GM23338 (cell line): ENCODE results near the gene APP. TPM values are rescaled to one million over a fixed set of nuclear protein-coding genes. Genes with fewer than 3 reads are reported as not detected.
A peak's percentile ranks its signal among the peaks of the same experiment; 100 is the strongest.

Experiments
- ATAC-seq: fragments of 200-7000 bp; cut with Tn5 transposase; 3 replicates; pipeline ENCODE4 v1.9.1; 2020
- DNase-seq: peaks from one replicate; pipeline ENCODE4 v3.0.0-alpha.2; 2015; ENCODE audit warnings: low spot score
- H2AFZ ChIP-seq: fragments of 200-600 bp; sonication (generic); 2 replicates; pipeline ENCODE4 v1.8.0; 2016; ENCODE audit warnings: antibody characterized with exemption, mild to moderate bottlenecking, moderate library complexity
- H3F3A ChIP-seq: fragments of 200-600 bp; sonication (generic); replicated peaks from 2 replicates; pipeline ENCODE4 v1.8.0; 2017; ENCODE audit warnings: antibody characterized with exemption, mixed run types, low read depth
- H3K27ac ChIP-seq: fragments of 200-600 bp; sonication (generic); 2 replicates; pipeline ENCODE4 v1.6.1; 2016; ENCODE audit warnings: low read depth
- H3K27me3 ChIP-seq: fragments of 200-600 bp; sonication (generic); 2 replicates; pipeline ENCODE4 v1.8.0; 2016; ENCODE audit warnings: mild to moderate bottlenecking, mixed run types, moderate library complexity; ENCODE audit not compliant: insufficient read depth
- H3K36me3 ChIP-seq: fragments of 200-600 bp; sonication (generic); 2 replicates; pipeline ENCODE4 v1.8.0; 2016; ENCODE audit warnings: mild to moderate bottlenecking; ENCODE audit not compliant: insufficient read depth
- H3K4me1 ChIP-seq: fragments of 200-600 bp; sonication (generic); 2 replicates; pipeline ENCODE4 v1.8.0; 2016; ENCODE audit warnings: mild to moderate bottlenecking, moderate library complexity; ENCODE audit not compliant: insufficient read depth
- H3K4me2 ChIP-seq: fragments of 200-600 bp; sonication (generic); 2 replicates; pipeline ENCODE4 v1.7.1; 2017; ENCODE audit warnings: mixed run types
- H3K4me3 ChIP-seq: fragments of 200-600 bp; sonication (generic); 2 replicates; pipeline ENCODE4 v1.6.1; 2016; ENCODE audit warnings: mixed run types
- H3K79me2 ChIP-seq: fragments of 200-600 bp; sonication (generic); replicated peaks from 2 replicates; pipeline ENCODE4 v1.8.0; 2017; ENCODE audit warnings: mild to moderate bottlenecking; ENCODE audit not compliant: insufficient read depth
- H3K9me2 ChIP-seq: fragments of 200-600 bp; sonication (generic); 2 replicates; pipeline ENCODE4 v1.8.0; 2017; ENCODE audit not compliant: insufficient read depth
- H4K20me1 ChIP-seq: fragments of 200-600 bp; sonication (generic); replicated peaks from 2 replicates; pipeline ENCODE4 v1.8.0; 2017; ENCODE audit warnings: mild to moderate bottlenecking; ENCODE audit not compliant: insufficient read depth
- H3K27ac Mint-ChIP-seq: 2 replicates; pipeline ENCODE4 v1.8.0; 2020; ENCODE audit warnings: inconsistent platforms, mild to moderate bottlenecking, moderate library complexity, mixed read lengths
- H3K27me3 Mint-ChIP-seq: 3 replicates; pipeline ENCODE4 v1.8.0; 2022; ENCODE audit warnings: low read depth, mild to moderate bottlenecking, moderate library complexity, mixed read lengths, inconsistent platforms; ENCODE audit not compliant: insufficient read depth, poor library complexity
- H3K36me3 Mint-ChIP-seq: 3 replicates; pipeline ENCODE4 v1.8.0; 2021; ENCODE audit warnings: low read depth, mild to moderate bottlenecking, inconsistent platforms, moderate library complexity, mixed read lengths
- H3K4me1 Mint-ChIP-seq: 3 replicates; pipeline ENCODE4 v1.8.0; 2020; ENCODE audit warnings: mild to moderate bottlenecking, inconsistent platforms, mixed read lengths
- H3K4me3 Mint-ChIP-seq: 3 replicates; pipeline ENCODE4 v1.8.0; 2021; ENCODE audit warnings: moderate library complexity, mild to moderate bottlenecking, inconsistent platforms, mixed read lengths
- H3K9me3 Mint-ChIP-seq: 3 replicates; pipeline ENCODE4 v1.8.0; 2020; ENCODE audit warnings: moderate library complexity, mild to moderate bottlenecking, inconsistent platforms, mixed read lengths
- EZH2phosphoT487 ChIP-seq: fragments of 200-600 bp; sonication (generic); IDR thresholded peaks from one replicate; pipeline ENCODE4 v1.8.1; 2018; ENCODE audit warnings: antibody characterized with exemption; ENCODE audit not compliant: unreplicated experiment
- STAT1 ChIP-seq: IDR thresholded peaks from one replicate; pipeline ENCODE4 v1.6.1; 2016; ENCODE audit warnings: antibody characterized with exemption; ENCODE audit not compliant: unreplicated experiment
- polyA plus RNA-seq: library from polyadenylated mRNA; unstranded; fragments of >200 nt; fragmentation: Nextera tagmentation; extraction: Ambion mirVana; gene quantifications from 2 replicates; pipeline ENCODE4 v1.2.1, GENCODE V29; 2016
- total RNA-seq: library from RNA; depleted of rRNA; stranded (reverse); fragments of >200 nt; shearing (Covaris generic); gene quantifications from 2 replicates; pipeline ENCODE4 v1.2.3, GENCODE V29; 2014
- TF ChIP-seq, protein P1 (sequence below), 2 experiments: fragments of 200-600 bp in 1 of 2; sonication (generic) in 1 of 2; conservative IDR thresholded peaks; 2 replicates each; pipeline versions ENCODE4 v1.5.1 to v1.6.1; 2016 to 2017; ENCODE audit warnings: antibody characterized with exemption in 2 of 2, low read depth in 2 of 2, mild to moderate bottlenecking in 2 of 2, moderate library complexity in 1 of 2
- TF ChIP-seq, protein P2 (sequence below): fragments of 250-450 bp; sonication (Bioruptor Pico); IDR thresholded peaks from 2 replicates; pipeline ENCODE4 v1.5.0; 2020; ENCODE audit warnings: mild to moderate bottlenecking, moderate library complexity

Gene APP
- total and polyA plus RNA-seq, 2 experiments from 2014 or later = 69.4 to 444 TPM

DNA sequence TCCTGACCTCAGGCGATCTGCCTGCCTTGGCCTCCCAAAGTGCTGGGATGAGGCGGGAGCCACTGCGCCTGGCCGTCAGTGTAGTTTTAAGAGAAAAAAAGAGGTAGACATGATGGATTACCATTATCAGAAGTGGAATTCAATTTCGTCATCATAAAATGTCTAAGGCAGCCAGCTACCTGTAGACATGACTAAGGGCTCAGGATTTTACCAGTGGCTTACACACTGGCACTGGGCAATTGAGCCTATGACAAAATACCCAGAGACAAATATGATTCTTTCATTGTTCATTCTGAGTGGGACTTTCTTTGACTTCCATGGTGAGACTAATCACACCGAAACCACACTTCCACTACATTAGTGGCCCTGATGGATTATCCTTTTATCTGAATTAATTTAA, 254.3 kb downstream of the APP start (continued):
- TF ChIP-seq, protein P1, sequence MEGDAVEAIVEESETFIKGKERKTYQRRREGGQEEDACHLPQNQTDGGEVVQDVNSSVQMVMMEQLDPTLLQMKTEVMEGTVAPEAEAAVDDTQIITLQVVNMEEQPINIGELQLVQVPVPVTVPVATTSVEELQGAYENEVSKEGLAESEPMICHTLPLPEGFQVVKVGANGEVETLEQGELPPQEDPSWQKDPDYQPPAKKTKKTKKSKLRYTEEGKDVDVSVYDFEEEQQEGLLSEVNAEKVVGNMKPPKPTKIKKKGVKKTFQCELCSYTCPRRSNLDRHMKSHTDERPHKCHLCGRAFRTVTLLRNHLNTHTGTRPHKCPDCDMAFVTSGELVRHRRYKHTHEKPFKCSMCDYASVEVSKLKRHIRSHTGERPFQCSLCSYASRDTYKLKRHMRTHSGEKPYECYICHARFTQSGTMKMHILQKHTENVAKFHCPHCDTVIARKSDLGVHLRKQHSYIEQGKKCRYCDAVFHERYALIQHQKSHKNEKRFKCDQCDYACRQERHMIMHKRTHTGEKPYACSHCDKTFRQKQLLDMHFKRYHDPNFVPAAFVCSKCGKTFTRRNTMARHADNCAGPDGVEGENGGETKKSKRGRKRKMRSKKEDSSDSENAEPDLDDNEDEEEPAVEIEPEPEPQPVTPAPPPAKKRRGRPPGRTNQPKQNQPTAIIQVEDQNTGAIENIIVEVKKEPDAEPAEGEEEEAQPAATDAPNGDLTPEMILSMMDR (conservative IDR thresholded peaks at IDR 0.05; ENCODE audit: low read depth in 2 of 2) = no peak
- no peak for TF ChIP-seq STAT1

DNA sequence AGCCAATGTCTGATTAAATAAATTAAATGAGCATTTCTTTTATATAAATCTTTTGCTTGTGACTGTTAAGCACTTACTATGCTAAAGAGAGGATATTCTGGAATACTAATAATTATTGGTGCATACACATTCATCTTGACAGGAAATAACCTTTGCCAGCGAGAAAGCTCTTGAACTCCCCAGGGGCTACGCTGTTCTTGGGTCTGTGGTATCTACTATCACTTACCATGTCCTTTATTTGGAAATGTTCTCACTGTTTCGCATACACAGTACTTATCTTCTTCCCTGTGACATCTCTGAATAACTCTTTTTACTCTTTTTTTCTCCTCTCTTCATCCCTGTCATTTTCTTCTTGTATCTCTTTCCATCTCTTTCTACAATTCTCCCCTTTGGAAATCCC, 257.1 kb downstream of the APP start:
- TF ChIP-seq, protein P1 (conservative IDR thresholded peaks at IDR 0.05; ENCODE audit: low read depth in 2 of 2) = no peak
- TF ChIP-seq, protein P2, sequence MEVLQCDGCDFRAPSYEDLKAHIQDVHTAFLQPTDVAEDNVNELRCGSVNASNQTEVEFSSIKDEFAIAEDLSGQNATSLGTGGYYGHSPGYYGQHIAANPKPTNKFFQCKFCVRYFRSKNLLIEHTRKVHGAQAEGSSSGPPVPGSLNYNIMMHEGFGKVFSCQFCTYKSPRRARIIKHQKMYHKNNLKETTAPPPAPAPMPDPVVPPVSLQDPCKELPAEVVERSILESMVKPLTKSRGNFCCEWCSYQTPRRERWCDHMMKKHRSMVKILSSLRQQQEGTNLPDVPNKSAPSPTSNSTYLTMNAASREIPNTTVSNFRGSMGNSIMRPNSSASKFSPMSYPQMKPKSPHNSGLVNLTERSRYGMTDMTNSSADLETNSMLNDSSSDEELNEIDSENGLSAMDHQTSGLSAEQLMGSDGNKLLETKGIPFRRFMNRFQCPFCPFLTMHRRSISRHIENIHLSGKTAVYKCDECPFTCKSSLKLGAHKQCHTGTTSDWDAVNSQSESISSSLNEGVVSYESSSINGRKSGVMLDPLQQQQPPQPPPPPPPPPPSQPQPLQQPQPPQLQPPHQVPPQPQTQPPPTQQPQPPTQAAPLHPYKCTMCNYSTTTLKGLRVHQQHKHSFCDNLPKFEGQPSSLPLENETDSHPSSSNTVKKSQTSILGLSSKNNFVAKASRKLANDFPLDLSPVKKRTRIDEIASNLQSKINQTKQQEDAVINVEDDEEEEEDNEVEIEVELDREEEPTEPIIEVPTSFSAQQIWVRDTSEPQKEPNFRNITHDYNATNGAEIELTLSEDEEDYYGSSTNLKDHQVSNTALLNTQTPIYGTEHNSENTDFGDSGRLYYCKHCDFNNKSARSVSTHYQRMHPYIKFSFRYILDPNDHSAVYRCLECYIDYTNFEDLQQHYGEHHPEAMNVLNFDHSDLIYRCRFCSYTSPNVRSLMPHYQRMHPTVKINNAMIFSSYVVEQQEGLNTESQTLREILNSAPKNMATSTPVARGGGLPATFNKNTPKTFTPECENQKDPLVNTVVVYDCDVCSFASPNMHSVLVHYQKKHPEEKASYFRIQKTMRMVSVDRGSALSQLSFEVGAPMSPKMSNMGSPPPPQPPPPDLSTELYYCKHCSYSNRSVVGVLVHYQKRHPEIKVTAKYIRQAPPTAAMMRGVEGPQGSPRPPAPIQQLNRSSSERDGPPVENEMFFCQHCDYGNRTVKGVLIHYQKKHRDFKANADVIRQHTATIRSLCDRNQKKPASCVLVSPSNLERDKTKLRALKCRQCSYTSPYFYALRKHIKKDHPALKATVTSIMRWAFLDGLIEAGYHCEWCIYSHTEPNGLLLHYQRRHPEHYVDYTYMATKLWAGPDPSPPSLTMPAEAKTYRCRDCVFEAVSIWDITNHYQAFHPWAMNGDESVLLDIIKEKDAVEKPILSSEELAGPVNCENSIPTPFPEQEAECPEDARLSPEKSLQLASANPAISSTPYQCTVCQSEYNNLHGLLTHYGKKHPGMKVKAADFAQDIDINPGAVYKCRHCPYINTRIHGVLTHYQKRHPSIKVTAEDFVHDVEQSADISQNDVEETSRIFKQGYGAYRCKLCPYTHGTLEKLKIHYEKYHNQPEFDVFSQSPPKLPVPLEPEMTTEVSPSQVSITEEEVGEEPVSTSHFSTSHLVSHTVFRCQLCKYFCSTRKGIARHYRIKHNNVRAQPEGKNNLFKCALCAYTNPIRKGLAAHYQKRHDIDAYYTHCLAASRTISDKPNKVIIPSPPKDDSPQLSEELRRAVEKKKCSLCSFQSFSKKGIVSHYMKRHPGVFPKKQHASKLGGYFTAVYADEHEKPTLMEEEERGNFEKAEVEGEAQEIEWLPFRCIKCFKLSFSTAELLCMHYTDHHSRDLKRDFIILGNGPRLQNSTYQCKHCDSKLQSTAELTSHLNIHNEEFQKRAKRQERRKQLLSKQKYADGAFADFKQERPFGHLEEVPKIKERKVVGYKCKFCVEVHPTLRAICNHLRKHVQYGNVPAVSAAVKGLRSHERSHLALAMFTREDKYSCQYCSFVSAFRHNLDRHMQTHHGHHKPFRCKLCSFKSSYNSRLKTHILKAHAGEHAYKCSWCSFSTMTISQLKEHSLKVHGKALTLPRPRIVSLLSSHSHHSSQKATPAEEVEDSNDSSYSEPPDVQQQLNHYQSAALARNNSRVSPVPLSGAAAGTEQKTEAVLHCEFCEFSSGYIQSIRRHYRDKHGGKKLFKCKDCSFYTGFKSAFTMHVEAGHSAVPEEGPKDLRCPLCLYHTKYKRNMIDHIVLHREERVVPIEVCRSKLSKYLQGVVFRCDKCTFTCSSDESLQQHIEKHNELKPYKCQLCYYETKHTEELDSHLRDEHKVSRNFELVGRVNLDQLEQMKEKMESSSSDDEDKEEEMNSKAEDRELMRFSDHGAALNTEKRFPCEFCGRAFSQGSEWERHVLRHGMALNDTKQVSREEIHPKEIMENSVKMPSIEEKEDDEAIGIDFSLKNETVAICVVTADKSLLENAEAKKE = no peak
- TF ChIP-seq EZH2phosphoT487 = no peak
- no peaks in the 10 kb centered on the region for H3K27me3 ChIP-seq
- H3K79me2 ChIP-seq = peaks cover 40% of the 10 kb centered on the region
- peaks cover 26% of the 10 kb centered on the region for H3K4me1 ChIP-seq
- H2AFZ ChIP-seq = no peak overlapping the region
- peaks cover 35% of the 10 kb centered on the region for H3K4me1 Mint-ChIP-seq
- no peak overlapping the region for H3K4me3 Mint-ChIP-seq
- peaks cover 37% of the 10 kb centered on the region for H3K36me3 Mint-ChIP-seq
- H3F3A ChIP-seq = peaks cover 4% of the 10 kb centered on the region; the same call in 1 of the 2 replicates
- H3K4me2 ChIP-seq = no peak overlapping the region
- no peaks in the 10 kb centered on the region for H3K36me3 ChIP-seq
- DNase-seq (no peak), ATAC-seq (no peak)
- H3K9me3 Mint-ChIP-seq = peaks cover 8% of the 10 kb centered on the region
- H3K27ac ChIP-seq = peak overlapping the region; percentile 76
- peaks cover 15% of the 10 kb centered on the region for H4K20me1 ChIP-seq
- no peak overlapping the region for H3K27ac Mint-ChIP-seq
- no peak overlapping the region for H3K4me3 ChIP-seq
- 0 out of 2 replicates have a peak, but pooled peaks cover 4% of the 10 kb centered on the region for H3K9me2 ChIP-seq
- H3K27me3 Mint-ChIP-seq = peaks cover 11% of the 10 kb centered on the region
